NCI-H1105 (cell line): ENCODE data around the gene SYT14.
A peak's percentile ranks its signal among the peaks of the same experiment; 100 is the strongest.
"Not testable (repeated sequence)": the region's sequence is repeated elsewhere in the genome, so short reads cannot be mapped to it uniquely, and the experiment has no call there.

Experiments
- DNase-seq: peaks from one replicate; lab custom pipeline; 2025; lab: John Stamatoyannopoulos, UW

SYT14 gene

GRCh38 chr1:210123383-210123782, 185.4 kb downstream of the SYT14 start:
- DNase-seq, result no peak

GRCh38 chr1:210123924-210124589, 186.0 kb downstream of the SYT14 start:
- DNase-seq, result no peak

GRCh38 chr1:210124736-210125135, 186.7 kb downstream of the SYT14 start:
- DNase-seq, result no peak

- no peak for DNase-seq
Observed at GRCh38 chr1:210125143-210125542, 187.1 kb downstream of the SYT14 start.

GRCh38 chr1:210129092-210129491, 191.1 kb downstream of the SYT14 start:
- DNase-seq, result no peak

GRCh38 chr1:210129759-210130158, 191.7 kb downstream of the SYT14 start:
- DNase-seq, result no peak

- DNase-seq, result no peak
Observed at GRCh38 chr1:210132582-210132981, 194.6 kb downstream of the SYT14 start.

- DNase-seq, result peak; percentile 52
Observed at GRCh38 chr1:210143465-210144062, 205.5 kb downstream of the SYT14 start.

- DNase-seq, result no peak
Observed at GRCh38 chr1:210144736-210145135, 206.7 kb downstream of the SYT14 start.

- DNase-seq, result no peak
Observed at GRCh38 chr1:210151052-210151672, 213.1 kb downstream of the SYT14 start.

- DNase-seq, result no peak
Observed at GRCh38 chr1:210159211-210159610, 221.2 kb downstream of the SYT14 start.

GRCh38 chr1:210170220-210170619, 232.2 kb downstream of the SYT14 start:
- DNase-seq, result no peak

- DNase-seq, result no peak
Observed at GRCh38 chr1:210174133-210174532, 236.1 kb downstream of the SYT14 start.

GRCh38 chr1:210185063-210185462, 247.0 kb downstream of the SYT14 start:
- DNase-seq, result no peak

GRCh38 chr1:210187849-210188606, 250.0 kb downstream of the SYT14 start:
- not testable (repeated sequence) for DNase-seq

- no peak for DNase-seq
Observed at GRCh38 chr1:210189426-210189825, 251.4 kb downstream of the SYT14 start.

GRCh38 chr1:210195635-210196160, 257.7 kb downstream of the SYT14 start:
- no peak for DNase-seq

- not testable (repeated sequence) for DNase-seq
Observed at GRCh38 chr1:210196266-210196665, 258.2 kb downstream of the SYT14 start.

GRCh38 chr1:210198840-210199239, 260.8 kb downstream of the SYT14 start:
- DNase-seq, result no peak

GRCh38 chr1:210200124-210200736, 262.2 kb downstream of the SYT14 start:
- DNase-seq, result no peak

GRCh38 chr1:210201681-210202080, 263.7 kb downstream of the SYT14 start:
- DNase-seq, result no peak
